ENCODE data around the gene UGT2A2. TPM values are rescaled to one million over a fixed set of nuclear protein-coding genes. Genes with fewer than 3 reads are reported as not detected.
"Not testable (repeated sequence)": the region's sequence is repeated elsewhere in the genome, so short reads cannot be mapped to it uniquely, and the experiment has no call there.

UGT2A2 gene
- total RNA-seq (ENCODE audit: low replicate concordance): not detected in 2 replicates

GRCh38 chr4:69639542-69639941 is at the start of gene UGT2A2:
Gene UGT2A2 (minus strand): TSS chr4:69639642. CDS start chr4:69639640, 2 bp downstream.
- H3K79me2 ChIP-seq (ENCODE audit: low read depth): no peaks in the 10 kb centered on the region
- Mint-ChIP-seq H3K9me3 (no peaks in the 10 kb centered on the region), H3K4me3 (no peak within 1 kb of the TSS), H3K4me1 (no peaks in the 10 kb centered on the region), H3K27me3 (ENCODE audit: insufficient read depth, low read depth) (no peaks in the 10 kb centered on the region), H3K27ac (no peak within 1 kb of the TSS), H3K36me3 (no peaks in the 10 kb centered on the region)
- no peak for DNase-seq (ENCODE audit: low spot score)
- no peak within 1 kb of the TSS for H3K9ac ChIP-seq
- no peak within 1 kb of the TSS for H2AFZ ChIP-seq (replicated peaks)
- H3K27me3 ChIP-seq: no peaks in the 10 kb centered on the region
- H3K9me3 ChIP-seq (ENCODE audit: low read depth): no peaks in the 10 kb centered on the region
- no peak within 1 kb of the TSS for H3K27ac ChIP-seq
- H3K4me2 ChIP-seq: no peak within 1 kb of the TSS
- H3K4me3 ChIP-seq: no peak within 1 kb of the TSS
- H3K36me3 ChIP-seq: no peaks in the 10 kb centered on the region
- H3F3A ChIP-seq (ENCODE audit: low read depth): no peaks in the 10 kb centered on the region
- TF ChIP-seq EZH2phosphoT487 (IDR thresholded peaks at IDR 0.05) (no peak), CTCF (IDR thresholded peaks at IDR 0.05) (no peak), EZH2 (IDR thresholded peaks at IDR 0.05) (no peak)
- H3K4me1 ChIP-seq: no peaks in the 10 kb centered on the region
- H4K20me1 ChIP-seq (ENCODE audit: low read depth): no peaks in the 10 kb centered on the region

- DNase-seq (ENCODE audit: low spot score): no peak
- Mint-ChIP-seq H3K27ac (no peak overlapping the region), H3K27me3 (ENCODE audit: insufficient read depth, low read depth) (peaks cover 2% of the 10 kb centered on the region), H3K36me3 (no peaks in the 10 kb centered on the region), H3K4me3 (no peak overlapping the region), H3K9me3 (no peaks in the 10 kb centered on the region), H3K4me1 (no peaks in the 10 kb centered on the region)
- no peak overlapping the region for H3K4me2 ChIP-seq
- no peaks in the 10 kb centered on the region for H3F3A ChIP-seq (ENCODE audit: low read depth)
- H3K79me2 ChIP-seq (ENCODE audit: low read depth): no peaks in the 10 kb centered on the region
- no peak overlapping the region for H3K27ac ChIP-seq
- no peak overlapping the region for H2AFZ ChIP-seq (replicated peaks)
- H3K4me3 ChIP-seq: no peak overlapping the region
- no peak overlapping the region for H3K9ac ChIP-seq
- no peaks in the 10 kb centered on the region for H3K9me3 ChIP-seq (ENCODE audit: low read depth)
- no peaks in the 10 kb centered on the region for H3K4me1 ChIP-seq
- no peak for TF ChIP-seq EZH2 (IDR thresholded peaks at IDR 0.05)
- TF ChIP-seq EZH2phosphoT487 (IDR thresholded peaks at IDR 0.05): no peak
- no peak for TF ChIP-seq CTCF (IDR thresholded peaks at IDR 0.05)
- H4K20me1 ChIP-seq (ENCODE audit: low read depth): no peaks in the 10 kb centered on the region
- no peaks in the 10 kb centered on the region for H3K27me3 ChIP-seq
- H3K36me3 ChIP-seq: no peaks in the 10 kb centered on the region
Observed at GRCh38 chr4:69684804-69685203, 45.4 kb upstream of the UGT2A2 start.

- H3K36me3 Mint-ChIP-seq: no peaks in the 10 kb centered on the region
- Histone ChIP-seq H3K4me3 (no peak overlapping the region), H3F3A (ENCODE audit: low read depth) (no peaks in the 10 kb centered on the region), H3K4me2 (no peak overlapping the region), H2AFZ (replicated peaks) (no peak overlapping the region), H3K27ac (no peak overlapping the region), H3K9me3 (ENCODE audit: low read depth) (no peaks in the 10 kb centered on the region), H3K36me3 (no peaks in the 10 kb centered on the region), H3K27me3 (no peaks in the 10 kb centered on the region), H3K9ac (no peak overlapping the region), H3K79me2 (ENCODE audit: low read depth) (no peaks in the 10 kb centered on the region), H3K4me1 (no peaks in the 10 kb centered on the region), H4K20me1 (ENCODE audit: low read depth) (no peaks in the 10 kb centered on the region)
- no peak overlapping the region for H3K4me3 Mint-ChIP-seq
- H3K27me3 Mint-ChIP-seq (ENCODE audit: insufficient read depth, low read depth): peaks cover 3% of the 10 kb centered on the region
- DNase-seq (ENCODE audit: low spot score): no peak
- H3K27ac Mint-ChIP-seq: no peak overlapping the region
- TF ChIP-seq EZH2phosphoT487 (IDR thresholded peaks at IDR 0.05) (no peak), CTCF (IDR thresholded peaks at IDR 0.05) (no peak), EZH2 (IDR thresholded peaks at IDR 0.05) (no peak)
- no peaks in the 10 kb centered on the region for H3K9me3 Mint-ChIP-seq
- H3K4me1 Mint-ChIP-seq: no peaks in the 10 kb centered on the region
Observed at GRCh38 chr4:69668680-69669079, 29.2 kb upstream of the UGT2A2 start.

GRCh38 chr4:69664009-69664408 is 24.6 kb upstream of the UGT2A2 start:
- not testable (repeated sequence) for H3K4me1 ChIP-seq; H3K9ac ChIP-seq; H3K4me2 ChIP-seq; H2AFZ ChIP-seq (replicated peaks); H3K4me3 Mint-ChIP-seq; H3K27ac ChIP-seq; H3K36me3 ChIP-seq; H4K20me1 ChIP-seq (ENCODE audit: low read depth); H3K4me3 ChIP-seq; H3K4me1 Mint-ChIP-seq; DNase-seq (ENCODE audit: low spot score); H3K36me3 Mint-ChIP-seq; H3K79me2 ChIP-seq (ENCODE audit: low read depth); H3K9me3 ChIP-seq (ENCODE audit: low read depth); H3K9me3 Mint-ChIP-seq; H3F3A ChIP-seq (ENCODE audit: low read depth); H3K27me3 ChIP-seq; H3K27me3 Mint-ChIP-seq (ENCODE audit: insufficient read depth, low read depth); H3K27ac Mint-ChIP-seq

- H4K20me1 ChIP-seq (ENCODE audit: low read depth); H3K4me1 ChIP-seq; H3K79me2 ChIP-seq (ENCODE audit: low read depth); H3K27me3 ChIP-seq; H3K4me2 ChIP-seq; H3K4me3 ChIP-seq; H3K27me3 Mint-ChIP-seq (ENCODE audit: insufficient read depth, low read depth); H3K4me1 Mint-ChIP-seq; H3K9me3 Mint-ChIP-seq; H3K36me3 Mint-ChIP-seq; H2AFZ ChIP-seq (replicated peaks); DNase-seq (ENCODE audit: low spot score); H3K27ac Mint-ChIP-seq; H3K36me3 ChIP-seq; H3K9me3 ChIP-seq (ENCODE audit: low read depth); H3K9ac ChIP-seq; H3K27ac ChIP-seq; H3K4me3 Mint-ChIP-seq; H3F3A ChIP-seq (ENCODE audit: low read depth): not testable (repeated sequence)
Observed at GRCh38 chr4:69661130-69661803, 21.8 kb upstream of the UGT2A2 start.
